Mucosa of stomach (tissue), 1 donor: ENCODE results near the gene FAM90A1.
"Not testable (repeated sequence)": the region's sequence is repeated elsewhere in the genome, so short reads cannot be mapped to it uniquely, and the experiment has no call there.

Experiments
- H3K27me3 ChIP-seq: one replicate; pipeline ENCODE4 v1.7.0; 2013; ENCODE audit warnings: mild to moderate bottlenecking, low read length; ENCODE audit not compliant: control insufficient read depth, insufficient read depth
- H3K36me3 ChIP-seq: one replicate; pipeline ENCODE4 v1.7.0; 2013; ENCODE audit warnings: low read length; ENCODE audit not compliant: control insufficient read depth, insufficient read depth
- H3K4me1 ChIP-seq: one replicate; pipeline ENCODE4 v1.7.0; 2013; ENCODE audit warnings: mild to moderate bottlenecking, low read length; ENCODE audit not compliant: control insufficient read depth, insufficient read depth
- H3K4me3 ChIP-seq: one replicate; pipeline ENCODE4 v1.7.0; 2013; ENCODE audit warnings: low read length
- H3K9ac ChIP-seq: one replicate; pipeline ENCODE4 v1.7.0; 2013; ENCODE audit warnings: mild to moderate bottlenecking, low read length, moderate library complexity
- H3K9me3 ChIP-seq: one replicate; pipeline ENCODE4 v1.7.0; 2013; ENCODE audit warnings: mild to moderate bottlenecking, low read length, moderate library complexity; ENCODE audit not compliant: control insufficient read depth
- donor health status: Pancreatic carcinoma.

Gene FAM90A1

GRCh38 chr12:8242622-8242879, 15.1 kb upstream of the FAM90A1 start:
- H3K4me1 ChIP-seq, H3K9me3 ChIP-seq, H3K4me3 ChIP-seq, H3K27me3 ChIP-seq, H3K36me3 ChIP-seq: not testable (repeated sequence)
- H3K9ac ChIP-seq: peak overlapping the region; percentile 43

DNA sequence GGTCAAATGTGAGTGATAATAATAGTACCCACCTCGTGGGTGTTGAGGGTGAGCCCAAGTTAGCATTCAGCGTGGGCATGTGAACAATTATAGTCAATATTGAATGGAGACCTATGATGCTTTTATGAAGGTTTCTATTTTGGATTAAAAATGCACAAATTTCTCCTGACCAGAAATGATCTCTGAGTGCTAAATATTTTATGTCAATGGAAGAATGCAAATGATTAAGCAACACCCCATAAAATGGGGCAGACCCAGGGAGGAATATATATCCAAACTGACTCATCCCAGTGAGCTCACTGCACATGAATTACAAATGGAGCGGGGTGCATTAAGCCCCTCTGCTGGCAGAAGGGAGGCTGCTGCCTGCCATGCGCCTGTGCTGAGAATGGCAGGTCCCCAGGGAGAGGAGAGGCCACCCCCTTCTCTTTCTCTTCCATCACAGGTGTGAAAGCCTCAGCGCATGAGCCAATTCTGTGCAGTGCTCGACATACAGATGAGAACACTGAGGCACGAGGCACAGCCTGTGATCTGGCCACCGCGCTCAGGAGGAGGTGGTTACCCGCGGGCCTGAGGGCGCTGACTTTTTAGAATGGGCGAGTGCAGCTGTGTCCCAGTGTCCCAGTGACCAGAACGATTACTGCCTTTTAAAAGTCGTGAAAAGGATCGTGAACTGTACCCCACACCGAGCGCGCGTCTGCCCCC, 14.7 kb upstream of the FAM90A1 start:
- peak overlapping the region; percentile 43 for H3K9ac ChIP-seq
- H3K9me3 ChIP-seq, H3K36me3 ChIP-seq, H3K4me3 ChIP-seq, H3K4me1 ChIP-seq, H3K27me3 ChIP-seq: not testable (repeated sequence)

DNA sequence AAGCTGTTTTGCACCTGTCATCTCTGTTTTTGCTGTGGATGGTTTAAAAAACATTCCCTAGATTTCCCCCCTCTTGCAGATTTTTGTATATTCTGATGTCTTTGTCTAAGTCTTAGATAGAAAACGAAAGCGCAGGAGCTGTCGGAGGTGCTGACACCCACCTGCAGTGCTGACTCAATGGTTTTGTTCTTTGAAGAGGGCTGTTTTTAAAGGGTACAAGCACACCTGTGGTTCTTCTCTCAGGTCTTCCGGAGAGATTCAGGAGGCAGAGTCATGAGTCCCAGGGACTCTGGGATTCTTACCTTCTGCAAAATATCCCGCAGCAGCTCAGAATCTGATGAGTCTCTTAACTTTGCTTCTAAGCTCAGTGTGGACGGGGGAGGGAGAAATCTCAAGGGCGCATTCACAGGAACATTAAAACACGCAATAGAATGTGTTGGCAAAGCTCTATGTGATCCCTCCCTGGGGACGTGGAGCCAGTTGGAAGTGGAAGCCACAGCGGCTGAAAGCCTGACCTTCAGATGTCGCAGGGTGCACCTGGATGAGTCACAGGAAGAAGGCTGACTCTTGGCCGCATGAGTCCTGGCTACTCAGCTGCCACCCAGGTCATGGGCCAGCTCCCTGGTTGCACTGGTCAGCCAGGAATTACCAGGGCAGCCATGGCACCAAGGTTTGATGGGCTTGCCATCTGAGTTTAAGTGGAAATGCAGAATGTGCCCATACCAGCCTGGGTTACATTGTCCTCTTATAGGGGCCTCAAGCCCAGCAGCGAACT, 13.1 kb upstream of the FAM90A1 start:
- H3K9me3 ChIP-seq, H3K36me3 ChIP-seq, H3K9ac ChIP-seq, H3K27me3 ChIP-seq, H3K4me3 ChIP-seq, H3K4me1 ChIP-seq: not testable (repeated sequence)

DNA sequence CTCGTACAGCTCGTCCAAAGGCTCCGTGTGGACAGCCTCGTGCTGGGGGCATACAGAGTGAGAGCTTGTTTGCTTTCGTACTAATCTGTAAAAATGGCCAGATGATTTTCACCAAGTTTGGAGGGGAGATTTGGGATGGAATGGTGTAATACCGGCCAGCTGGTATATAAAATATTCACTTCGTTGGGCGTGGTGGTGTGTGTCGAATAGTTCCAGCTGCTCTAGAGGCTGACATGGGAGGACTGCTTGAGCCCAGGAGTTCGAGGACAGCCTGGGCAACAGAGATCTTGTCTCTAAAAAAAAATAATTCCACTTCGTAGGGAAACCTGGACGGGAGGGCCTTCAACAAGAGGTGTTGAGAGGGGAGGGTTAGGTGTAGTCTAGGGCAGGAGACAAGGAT, 9.6 kb upstream of the FAM90A1 start:
- H3K9ac ChIP-seq, H3K27me3 ChIP-seq, H3K4me3 ChIP-seq, H3K36me3 ChIP-seq, H3K4me1 ChIP-seq, H3K9me3 ChIP-seq: not testable (repeated sequence)

DNA sequence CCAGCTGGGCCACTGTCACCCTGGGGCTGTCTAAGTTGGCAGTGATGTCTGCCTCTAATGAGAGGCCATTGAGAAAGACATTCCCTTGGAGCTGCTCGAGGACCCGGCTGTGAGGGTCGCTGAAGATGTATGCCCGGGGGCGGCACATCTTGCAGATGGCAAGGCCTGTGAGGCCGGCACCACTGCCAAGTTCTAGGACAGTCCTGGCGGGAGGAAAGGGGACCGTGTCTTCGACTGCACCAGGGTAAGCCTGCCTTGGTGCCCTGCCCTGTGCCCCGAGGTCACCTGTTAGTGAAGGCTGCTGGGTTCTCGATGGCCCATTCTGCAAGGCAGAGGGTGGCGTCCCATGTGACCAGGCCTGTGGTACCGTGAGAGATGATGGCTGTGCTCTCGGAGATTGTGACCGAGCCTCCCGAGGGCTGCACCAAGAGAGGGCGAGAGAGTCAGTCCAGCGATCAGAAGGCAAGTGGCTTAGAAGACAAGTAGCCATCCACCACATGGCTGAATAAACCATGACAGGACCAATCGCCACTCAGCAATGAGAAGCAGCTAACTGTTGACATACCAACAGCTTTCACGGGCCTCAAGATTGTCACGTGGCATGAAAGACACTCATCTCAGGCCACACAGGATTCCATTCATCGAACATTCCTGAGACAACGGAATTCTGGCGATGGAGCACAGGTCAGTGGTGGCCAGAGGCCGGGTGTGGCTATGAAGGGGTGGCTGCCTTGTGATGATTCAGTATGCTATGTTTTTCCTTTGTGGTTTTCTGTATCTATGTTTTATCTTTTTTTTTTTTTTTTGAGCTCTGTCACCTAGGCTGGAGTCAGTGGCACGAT, 8.1 kb upstream of the FAM90A1 start:
- H3K27me3 ChIP-seq, H3K9me3 ChIP-seq, H3K9ac ChIP-seq, H3K36me3 ChIP-seq, H3K4me3 ChIP-seq, H3K4me1 ChIP-seq: not testable (repeated sequence)

DNA sequence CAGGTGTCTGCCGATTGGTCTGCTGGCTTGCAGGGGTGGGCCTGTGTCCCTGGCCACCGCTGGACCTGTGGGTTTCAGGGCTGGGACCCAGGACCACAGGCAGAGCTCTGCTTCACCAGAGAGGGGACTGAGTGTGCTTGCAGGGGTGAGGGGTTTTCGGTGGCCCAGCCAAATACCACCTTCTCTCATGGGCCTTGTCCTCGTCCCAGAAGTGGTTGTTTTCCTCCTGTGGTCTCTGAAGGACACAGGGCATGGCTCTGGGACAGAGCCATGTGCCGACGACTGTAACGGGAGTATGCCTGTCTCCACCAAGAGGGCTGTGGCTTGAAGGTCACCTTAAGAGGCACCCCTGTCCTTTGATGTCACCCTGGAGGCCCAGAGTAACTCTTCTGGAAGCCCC, 7.3 kb upstream of the FAM90A1 start:
- H3K4me1 ChIP-seq, H3K9ac ChIP-seq, H3K36me3 ChIP-seq, H3K27me3 ChIP-seq, H3K4me3 ChIP-seq, H3K9me3 ChIP-seq: not testable (repeated sequence)

DNA sequence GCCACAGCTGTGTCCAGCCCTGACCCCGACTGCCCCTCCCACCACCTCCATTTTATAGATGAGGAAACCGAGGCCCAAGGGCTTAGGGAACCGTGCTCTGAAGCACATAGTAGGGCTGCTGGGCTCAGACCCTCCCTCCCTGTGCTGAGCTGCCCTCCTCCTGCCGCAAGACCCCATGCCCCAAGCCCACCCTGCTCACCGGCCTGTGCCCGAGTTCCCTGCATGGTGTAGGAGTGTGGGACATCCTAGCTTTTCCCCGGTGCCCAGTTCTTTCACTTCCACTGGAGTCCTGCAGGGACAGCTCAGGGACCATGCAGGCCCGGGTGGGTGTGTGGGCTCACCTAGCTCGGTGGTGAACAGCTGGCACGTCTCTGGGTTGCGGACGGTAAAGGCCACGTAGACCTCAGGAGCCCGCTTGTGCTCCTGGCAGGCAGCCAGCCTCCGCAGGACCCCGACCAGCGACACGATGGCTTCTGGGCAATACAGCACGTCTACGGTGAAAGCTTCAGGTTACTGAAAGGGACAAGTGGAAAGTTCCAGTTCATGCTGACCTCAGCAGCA, 6.6 kb upstream of the FAM90A1 start:
- not testable (repeated sequence) for H3K36me3 ChIP-seq, H3K9me3 ChIP-seq, H3K4me3 ChIP-seq, H3K4me1 ChIP-seq, H3K9ac ChIP-seq, H3K27me3 ChIP-seq

DNA sequence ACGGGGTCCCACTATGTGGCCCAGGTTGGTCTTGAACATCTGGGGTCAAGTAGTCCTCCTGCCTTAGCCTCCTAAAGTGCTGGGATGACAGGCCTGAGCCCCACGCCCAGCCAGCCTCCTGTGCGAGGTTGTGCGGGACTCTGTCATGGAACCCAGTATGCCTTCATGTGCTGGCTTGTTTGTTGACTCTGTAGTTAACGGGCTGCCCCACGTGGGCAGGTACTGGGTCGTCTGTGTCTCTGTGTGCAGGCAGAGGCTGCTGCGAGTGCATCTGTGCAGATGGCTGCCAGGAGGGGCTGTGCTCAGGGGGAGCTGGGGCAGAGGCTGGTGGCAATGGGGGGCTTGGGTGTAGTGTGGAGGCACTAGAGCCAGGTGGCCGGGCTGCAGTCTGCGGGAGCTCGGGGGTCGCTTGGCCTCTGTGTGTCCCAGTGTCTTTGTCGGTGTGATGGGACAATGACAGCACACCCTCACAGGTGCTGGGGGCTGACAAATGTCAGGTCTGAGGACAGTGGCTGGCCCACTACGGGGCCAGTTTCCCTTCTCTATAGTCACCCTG, 6.0 kb upstream of the FAM90A1 start:
- H3K9ac ChIP-seq, H3K9me3 ChIP-seq, H3K27me3 ChIP-seq, H3K36me3 ChIP-seq, H3K4me3 ChIP-seq, H3K4me1 ChIP-seq: not testable (repeated sequence)

DNA sequence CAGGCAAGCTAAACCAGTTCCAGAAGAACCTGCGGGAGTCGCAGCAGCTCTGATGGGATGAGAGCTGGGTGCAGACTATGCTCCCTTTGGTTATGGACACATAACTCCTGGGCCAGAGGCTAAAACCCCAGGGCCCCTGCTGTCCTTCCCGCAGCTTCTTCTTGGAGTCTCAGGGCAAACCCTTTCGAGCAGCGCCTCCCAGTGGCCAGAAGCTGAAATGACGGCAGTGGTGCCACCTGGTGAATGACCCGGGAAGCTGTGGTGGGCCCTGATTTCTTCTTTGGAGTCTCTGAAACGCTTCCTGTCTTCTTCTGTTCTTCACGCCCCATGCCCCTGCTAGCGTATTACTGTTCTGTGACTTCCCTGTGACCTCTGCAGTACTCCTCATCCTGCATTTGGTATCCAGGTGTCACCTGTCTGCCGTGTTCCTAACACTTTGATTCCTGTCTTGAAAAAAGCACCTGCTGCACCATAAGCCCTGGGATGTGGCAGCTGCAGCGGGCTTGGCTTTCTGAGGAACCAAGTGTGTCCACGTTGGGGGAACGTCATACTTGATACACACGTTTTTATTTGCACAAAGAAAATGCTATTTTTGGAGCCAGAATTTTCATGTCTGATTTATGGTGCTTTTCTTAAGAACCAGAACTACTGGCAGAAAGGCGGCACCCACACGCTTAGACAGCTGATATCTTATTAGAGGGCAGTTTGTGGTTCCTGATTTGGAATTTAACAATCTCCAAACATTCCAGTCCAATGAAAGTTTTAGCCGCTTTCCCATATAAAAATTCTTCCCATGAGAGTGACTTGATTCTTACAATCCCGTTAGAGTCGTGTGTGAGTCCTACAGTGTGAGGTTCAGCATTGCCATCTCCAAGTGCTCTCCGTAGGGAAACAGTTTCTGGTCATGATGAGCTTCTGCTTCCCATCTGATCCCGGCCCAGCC, 4.5 kb upstream of the FAM90A1 start:
- H3K4me1 ChIP-seq, H3K9ac ChIP-seq, H3K4me3 ChIP-seq, H3K9me3 ChIP-seq, H3K27me3 ChIP-seq, H3K36me3 ChIP-seq: not testable (repeated sequence)

DNA sequence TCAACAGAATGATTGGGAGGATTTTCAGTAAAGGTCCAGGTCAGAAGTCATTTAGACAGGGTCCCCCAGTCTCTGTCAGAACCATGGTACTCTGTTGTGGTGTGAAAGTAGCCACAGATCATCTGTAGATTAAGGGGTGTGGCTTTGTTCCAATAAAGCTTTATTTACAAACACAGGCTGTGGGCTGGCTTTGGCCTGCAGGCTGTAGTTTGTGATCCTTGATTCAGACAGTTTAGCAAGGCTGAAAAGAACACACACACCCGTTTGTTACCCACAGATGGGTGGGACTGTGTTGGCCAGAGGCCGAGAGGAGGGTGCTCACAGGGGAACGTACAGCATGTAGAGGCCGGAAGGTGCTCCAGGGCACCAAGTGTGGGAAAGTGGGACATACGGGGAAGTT, 3.6 kb upstream of the FAM90A1 start:
- not testable (repeated sequence) for H3K27me3 ChIP-seq, H3K9ac ChIP-seq

DNA sequence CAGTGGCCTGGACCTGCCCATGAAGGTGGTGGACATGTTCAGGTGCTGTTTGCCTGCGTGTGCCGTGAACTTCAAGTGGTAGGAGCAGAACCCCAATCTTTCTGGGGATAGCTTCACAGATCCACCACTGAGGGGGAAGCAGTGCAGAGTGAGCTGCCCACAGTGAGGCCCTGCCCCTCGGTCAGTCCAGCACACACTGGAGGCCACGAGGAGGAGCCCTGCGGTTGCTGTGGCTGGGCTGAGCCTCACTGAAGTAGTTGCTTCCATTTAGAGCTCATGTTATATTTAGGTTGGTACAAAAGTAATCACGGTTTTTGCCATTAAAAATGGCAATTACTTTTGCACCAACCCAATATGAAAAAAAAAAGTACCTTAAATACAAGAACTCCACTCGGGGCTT, 2.1 kb upstream of the FAM90A1 start:
- not testable (repeated sequence) for H3K36me3 ChIP-seq, H3K9ac ChIP-seq, H3K27me3 ChIP-seq, H3K9me3 ChIP-seq, H3K4me3 ChIP-seq, H3K4me1 ChIP-seq

More for the DNA sequence above, 3.6 kb upstream of the FAM90A1 start:
- not testable (repeated sequence) for H3K9me3 ChIP-seq, H3K36me3 ChIP-seq, H3K4me1 ChIP-seq, H3K4me3 ChIP-seq
